ENCODE measurements around the gene OR52D1. TPM values are rescaled to one million over a fixed set of nuclear protein-coding genes. Genes with fewer than 3 reads are reported as not detected.

OR52D1 gene
- total and polyA plus RNA-seq, 9 of the 15 experiments (the other 6 are each of a cell fraction or from before 2014, with no cell fraction given): 0.14 to 1.3 (median 0.97) TPM; not detected in 6

DNA sequence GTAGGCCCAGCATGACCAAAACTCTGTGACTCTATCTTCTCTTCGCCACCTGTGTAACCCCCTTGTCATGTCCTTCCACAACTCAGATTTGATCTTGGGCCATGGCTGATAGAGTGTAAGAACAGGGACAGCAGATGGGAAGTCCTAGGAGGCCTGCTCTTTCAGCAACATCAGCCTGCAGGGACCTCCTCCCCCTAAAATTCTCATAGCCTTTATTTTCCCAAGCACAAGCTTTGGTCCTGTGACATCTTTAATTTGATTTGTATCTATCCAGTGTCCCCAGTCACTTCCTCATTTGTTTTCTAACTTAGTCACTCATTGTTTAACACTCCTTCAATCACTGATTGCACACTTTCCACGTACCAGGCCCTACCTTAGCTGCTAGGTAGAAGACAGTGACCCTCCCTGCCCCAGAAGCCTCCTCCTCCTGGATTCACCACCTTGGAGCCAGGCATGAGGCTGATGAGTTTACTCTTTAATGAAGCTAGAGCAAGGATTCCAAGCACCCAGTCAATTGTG lies 16.0 kb downstream of the OR52D1 start (continued):
- no peak for TF ChIP-seq ZNF518B (CRISPR knock-in tag; IDR thresholded peaks at IDR 0.05)
- no peak for TF ChIP-seq DIDO1 (tag; IDR thresholded peaks at IDR 0.05; ENCODE audit: low read depth)
- peak; percentile 68; the same call in 1 of the 2 replicates for TF ChIP-seq HMBOX1 (IDR thresholded peaks at IDR 0.05)
- TF ChIP-seq BDP1 (IDR thresholded peaks at IDR 0.05; ENCODE audit: insufficient read depth, insufficient read length): no peak
- TF ChIP-seq ZBTB34 (CRISPR knock-in tag; IDR thresholded peaks at IDR 0.05): no peak
- no peak for TF ChIP-seq ZNF830 (CRISPR knock-in tag; IDR thresholded peaks at IDR 0.05)
- TF ChIP-seq PYGO2 (tag; IDR thresholded peaks at IDR 0.05): no peak
- TF ChIP-seq ZBTB33 (CRISPR knock-in tag; IDR thresholded peaks at IDR 0.05): no peak
- TF ChIP-seq FOXK1 (CRISPR knock-in tag; IDR thresholded peaks at IDR 0.05; ENCODE audit: borderline replicate concordance): no peak
- TF ChIP-seq HMG20A (CRISPR knock-in tag; conservative IDR thresholded peaks at IDR 0.05): no peak
- TF ChIP-seq KAT2B (IDR thresholded peaks at IDR 0.05; ENCODE audit: low read depth, low read length): no peak
- TF ChIP-seq, protein P1, sequence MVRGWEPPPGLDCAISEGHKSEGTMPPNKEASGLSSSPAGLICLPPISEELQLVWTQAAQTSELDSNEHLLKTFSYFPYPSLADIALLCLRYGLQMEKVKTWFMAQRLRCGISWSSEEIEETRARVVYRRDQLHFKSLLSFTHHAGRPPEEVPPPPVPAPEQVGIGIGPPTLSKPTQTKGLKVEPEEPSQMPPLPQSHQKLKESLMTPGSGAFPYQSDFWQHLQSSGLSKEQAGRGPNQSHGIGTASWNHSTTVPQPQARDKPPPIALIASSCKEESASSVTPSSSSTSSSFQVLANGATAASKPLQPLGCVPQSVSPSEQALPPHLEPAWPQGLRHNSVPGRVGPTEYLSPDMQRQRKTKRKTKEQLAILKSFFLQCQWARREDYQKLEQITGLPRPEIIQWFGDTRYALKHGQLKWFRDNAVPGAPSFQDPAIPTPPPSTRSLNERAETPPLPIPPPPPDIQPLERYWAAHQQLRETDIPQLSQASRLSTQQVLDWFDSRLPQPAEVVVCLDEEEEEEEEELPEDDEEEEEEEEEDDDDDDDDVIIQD (CRISPR knock-in tag; IDR thresholded peaks at IDR 0.05): no peak
- TF ChIP-seq, protein P2, sequence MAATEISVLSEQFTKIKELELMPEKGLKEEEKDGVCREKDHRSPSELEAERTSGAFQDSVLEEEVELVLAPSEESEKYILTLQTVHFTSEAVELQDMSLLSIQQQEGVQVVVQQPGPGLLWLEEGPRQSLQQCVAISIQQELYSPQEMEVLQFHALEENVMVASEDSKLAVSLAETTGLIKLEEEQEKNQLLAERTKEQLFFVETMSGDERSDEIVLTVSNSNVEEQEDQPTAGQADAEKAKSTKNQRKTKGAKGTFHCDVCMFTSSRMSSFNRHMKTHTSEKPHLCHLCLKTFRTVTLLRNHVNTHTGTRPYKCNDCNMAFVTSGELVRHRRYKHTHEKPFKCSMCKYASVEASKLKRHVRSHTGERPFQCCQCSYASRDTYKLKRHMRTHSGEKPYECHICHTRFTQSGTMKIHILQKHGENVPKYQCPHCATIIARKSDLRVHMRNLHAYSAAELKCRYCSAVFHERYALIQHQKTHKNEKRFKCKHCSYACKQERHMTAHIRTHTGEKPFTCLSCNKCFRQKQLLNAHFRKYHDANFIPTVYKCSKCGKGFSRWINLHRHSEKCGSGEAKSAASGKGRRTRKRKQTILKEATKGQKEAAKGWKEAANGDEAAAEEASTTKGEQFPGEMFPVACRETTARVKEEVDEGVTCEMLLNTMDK (IDR thresholded peaks at IDR 0.05; ENCODE audit: borderline replicate concordance, insufficient read depth, low read depth, low read length, poor library complexity, severe bottlenecking): no peak

Data from K562 (cell line).